ENCODE results near the gene TM9SF2.

TM9SF2 gene

DNA sequence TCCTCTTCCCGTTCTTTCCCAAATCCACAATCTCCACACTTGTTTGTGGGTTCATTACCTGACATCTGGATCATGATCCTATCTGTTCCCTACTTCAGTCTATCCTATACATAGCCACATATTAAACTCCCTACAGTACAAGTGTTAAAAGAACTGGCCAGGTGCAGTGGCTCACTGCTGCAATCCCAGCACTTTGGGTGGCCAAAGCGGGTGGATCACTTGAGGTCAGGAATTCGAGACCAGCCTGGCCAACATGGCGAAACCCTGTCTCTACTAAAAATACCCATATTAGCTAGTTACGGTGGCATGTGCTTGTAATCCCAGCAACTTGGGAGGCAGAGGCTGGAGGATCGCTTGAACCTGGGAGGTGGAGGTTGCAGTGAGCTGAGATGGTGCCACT, 88.3 kb downstream of the TM9SF2 start:
- H3K27me3 ChIP-seq (ENCODE audit: low read length): 0 out of 2 replicates have a peak, but pooled peaks cover 2% of the 10 kb centered on the region
- H2AFZ ChIP-seq (ENCODE audit: low read depth, low read length, severe bottlenecking): no peak overlapping the region
- H3K9me2 ChIP-seq (replicated peaks; ENCODE audit: insufficient read depth, low read length): no peaks in the 10 kb centered on the region
- no peaks in the 10 kb centered on the region for H3K36me3 ChIP-seq (ENCODE audit: low read length)
- H3K27ac ChIP-seq (ENCODE audit: low read depth, low read length): no peak overlapping the region
- H3K4me2 ChIP-seq (ENCODE audit: low read depth, low read length, poor library complexity, severe bottlenecking): no peak overlapping the region
- H3K4me3 ChIP-seq (ENCODE audit: insufficient read depth, low read length, poor library complexity, severe bottlenecking): no peak overlapping the region
- no peaks in the 10 kb centered on the region for H3F3A ChIP-seq (ENCODE audit: insufficient read depth)
- no peak overlapping the region for H3K9ac ChIP-seq (ENCODE audit: low read length)
- H4K20me1 ChIP-seq (ENCODE audit: low read depth, low read length): no peaks in the 10 kb centered on the region
- no peaks in the 10 kb centered on the region for H3K79me2 ChIP-seq (ENCODE audit: insufficient read depth, low read length)
- TF ChIP-seq, protein P1, sequence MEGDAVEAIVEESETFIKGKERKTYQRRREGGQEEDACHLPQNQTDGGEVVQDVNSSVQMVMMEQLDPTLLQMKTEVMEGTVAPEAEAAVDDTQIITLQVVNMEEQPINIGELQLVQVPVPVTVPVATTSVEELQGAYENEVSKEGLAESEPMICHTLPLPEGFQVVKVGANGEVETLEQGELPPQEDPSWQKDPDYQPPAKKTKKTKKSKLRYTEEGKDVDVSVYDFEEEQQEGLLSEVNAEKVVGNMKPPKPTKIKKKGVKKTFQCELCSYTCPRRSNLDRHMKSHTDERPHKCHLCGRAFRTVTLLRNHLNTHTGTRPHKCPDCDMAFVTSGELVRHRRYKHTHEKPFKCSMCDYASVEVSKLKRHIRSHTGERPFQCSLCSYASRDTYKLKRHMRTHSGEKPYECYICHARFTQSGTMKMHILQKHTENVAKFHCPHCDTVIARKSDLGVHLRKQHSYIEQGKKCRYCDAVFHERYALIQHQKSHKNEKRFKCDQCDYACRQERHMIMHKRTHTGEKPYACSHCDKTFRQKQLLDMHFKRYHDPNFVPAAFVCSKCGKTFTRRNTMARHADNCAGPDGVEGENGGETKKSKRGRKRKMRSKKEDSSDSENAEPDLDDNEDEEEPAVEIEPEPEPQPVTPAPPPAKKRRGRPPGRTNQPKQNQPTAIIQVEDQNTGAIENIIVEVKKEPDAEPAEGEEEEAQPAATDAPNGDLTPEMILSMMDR (IDR thresholded peaks at IDR 0.05; ENCODE audit: insufficient read depth, low read length, poor library complexity, severe bottlenecking): no peak
- TF ChIP-seq EZH2phosphoT487 (conservative IDR thresholded peaks at IDR 0.05; ENCODE audit: low read length): no peak
- H3K9me3 ChIP-seq (ENCODE audit: insufficient read depth, low read length): no peaks in the 10 kb centered on the region

DNA sequence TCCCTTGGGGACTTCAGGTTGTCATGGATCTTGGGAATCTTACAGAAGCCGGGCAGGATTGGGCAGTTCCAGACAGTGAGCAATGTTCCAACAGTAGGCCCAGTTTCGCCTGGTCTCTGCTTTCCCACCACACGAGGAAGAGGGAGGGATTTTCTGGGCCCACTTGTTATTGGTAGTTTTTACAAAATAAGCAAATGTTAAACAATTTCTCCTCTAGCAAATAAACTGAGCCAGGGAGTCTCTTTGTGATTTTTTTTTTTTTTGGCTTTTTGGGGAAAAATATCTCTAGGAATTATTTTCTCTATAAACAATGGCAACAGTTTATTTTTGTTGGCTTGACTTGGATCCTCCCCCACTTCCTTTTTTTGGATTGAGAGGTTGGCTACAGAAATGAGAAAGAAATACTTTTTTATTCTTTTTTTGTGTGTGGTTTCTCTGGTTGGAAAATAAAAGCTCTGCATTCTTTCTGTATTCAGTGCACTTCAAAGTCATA, 89.3 kb downstream of the TM9SF2 start:
- no peak overlapping the region for H2AFZ ChIP-seq (ENCODE audit: low read depth, low read length, severe bottlenecking)
- H4K20me1 ChIP-seq (ENCODE audit: low read depth, low read length): no peaks in the 10 kb centered on the region
- H3K79me2 ChIP-seq (ENCODE audit: insufficient read depth, low read length): no peaks in the 10 kb centered on the region
- H3K9me2 ChIP-seq (replicated peaks; ENCODE audit: insufficient read depth, low read length): no peaks in the 10 kb centered on the region
- H3F3A ChIP-seq (ENCODE audit: insufficient read depth): no peaks in the 10 kb centered on the region
- no peaks in the 10 kb centered on the region for H3K9me3 ChIP-seq (ENCODE audit: insufficient read depth, low read length)
- no peak overlapping the region for H3K4me3 ChIP-seq (ENCODE audit: insufficient read depth, low read length, poor library complexity, severe bottlenecking)
- TF ChIP-seq, protein P1 (IDR thresholded peaks at IDR 0.05; ENCODE audit: insufficient read depth, low read length, poor library complexity, severe bottlenecking): no peak
- TF ChIP-seq EZH2phosphoT487 (conservative IDR thresholded peaks at IDR 0.05; ENCODE audit: low read length): no peak
- H3K4me2 ChIP-seq (ENCODE audit: low read depth, low read length, poor library complexity, severe bottlenecking): no peak overlapping the region
- 0 out of 2 replicates have a peak, but pooled peaks cover 2% of the 10 kb centered on the region for H3K27me3 ChIP-seq (ENCODE audit: low read length)
- no peaks in the 10 kb centered on the region for H3K36me3 ChIP-seq (ENCODE audit: low read length)
- no peak overlapping the region for H3K27ac ChIP-seq (ENCODE audit: low read depth, low read length)
- no peak overlapping the region for H3K9ac ChIP-seq (ENCODE audit: low read length)

DNA sequence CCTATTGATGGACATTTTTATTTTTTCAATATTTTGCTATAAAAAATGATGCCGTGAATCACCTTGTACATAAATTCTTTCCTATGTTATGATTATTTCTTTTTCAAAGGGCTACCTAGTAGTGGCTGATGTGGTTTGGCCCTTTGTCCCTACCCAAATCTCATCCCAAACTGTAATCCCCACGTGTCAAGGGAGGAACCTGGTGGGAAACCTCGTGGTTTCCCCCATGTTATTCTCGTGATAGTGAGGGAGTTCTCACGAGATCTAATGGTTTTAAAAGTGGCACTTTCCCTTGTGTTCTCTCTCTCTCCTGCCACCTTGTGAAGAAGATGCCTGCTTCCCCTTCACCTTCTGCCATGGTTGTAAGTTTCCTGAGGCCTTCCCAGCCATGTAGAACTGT, 94.9 kb downstream of the TM9SF2 start:
- no peaks in the 10 kb centered on the region for H3F3A ChIP-seq (ENCODE audit: insufficient read depth)
- H3K9me2 ChIP-seq (replicated peaks; ENCODE audit: insufficient read depth, low read length): no peaks in the 10 kb centered on the region
- TF ChIP-seq EZH2phosphoT487 (conservative IDR thresholded peaks at IDR 0.05; ENCODE audit: low read length): no peak
- TF ChIP-seq, protein P1 (IDR thresholded peaks at IDR 0.05; ENCODE audit: insufficient read depth, low read length, poor library complexity, severe bottlenecking): no peak
- H3K36me3 ChIP-seq (ENCODE audit: low read length): no peaks in the 10 kb centered on the region
- H2AFZ ChIP-seq (ENCODE audit: low read depth, low read length, severe bottlenecking): no peak overlapping the region
- H4K20me1 ChIP-seq (ENCODE audit: low read depth, low read length): no peaks in the 10 kb centered on the region
- no peak overlapping the region for H3K9ac ChIP-seq (ENCODE audit: low read length)
- H3K4me3 ChIP-seq (ENCODE audit: insufficient read depth, low read length, poor library complexity, severe bottlenecking): no peak overlapping the region
- no peak overlapping the region for H3K27ac ChIP-seq (ENCODE audit: low read depth, low read length)
- no peaks in the 10 kb centered on the region for H3K79me2 ChIP-seq (ENCODE audit: insufficient read depth, low read length)
- H3K9me3 ChIP-seq (ENCODE audit: insufficient read depth, low read length): no peaks in the 10 kb centered on the region
- no peaks in the 10 kb centered on the region for H3K27me3 ChIP-seq (ENCODE audit: low read length)
- H3K4me2 ChIP-seq (ENCODE audit: low read depth, low read length, poor library complexity, severe bottlenecking): no peak overlapping the region
